Cerebellar nuclear complex (tissue), 1 donor: ENCODE results near the gene DNAJC15.
"Not testable (repeated sequence)": the region's sequence is repeated elsewhere in the genome, so short reads cannot be mapped to it uniquely, and the experiment has no call there.

Experiments used
- DNase-seq, 2 experiments: peaks; one replicate each; lab custom pipeline; 2025; lab: John Stamatoyannopoulos, UW

The DNAJC15 gene

DNA sequence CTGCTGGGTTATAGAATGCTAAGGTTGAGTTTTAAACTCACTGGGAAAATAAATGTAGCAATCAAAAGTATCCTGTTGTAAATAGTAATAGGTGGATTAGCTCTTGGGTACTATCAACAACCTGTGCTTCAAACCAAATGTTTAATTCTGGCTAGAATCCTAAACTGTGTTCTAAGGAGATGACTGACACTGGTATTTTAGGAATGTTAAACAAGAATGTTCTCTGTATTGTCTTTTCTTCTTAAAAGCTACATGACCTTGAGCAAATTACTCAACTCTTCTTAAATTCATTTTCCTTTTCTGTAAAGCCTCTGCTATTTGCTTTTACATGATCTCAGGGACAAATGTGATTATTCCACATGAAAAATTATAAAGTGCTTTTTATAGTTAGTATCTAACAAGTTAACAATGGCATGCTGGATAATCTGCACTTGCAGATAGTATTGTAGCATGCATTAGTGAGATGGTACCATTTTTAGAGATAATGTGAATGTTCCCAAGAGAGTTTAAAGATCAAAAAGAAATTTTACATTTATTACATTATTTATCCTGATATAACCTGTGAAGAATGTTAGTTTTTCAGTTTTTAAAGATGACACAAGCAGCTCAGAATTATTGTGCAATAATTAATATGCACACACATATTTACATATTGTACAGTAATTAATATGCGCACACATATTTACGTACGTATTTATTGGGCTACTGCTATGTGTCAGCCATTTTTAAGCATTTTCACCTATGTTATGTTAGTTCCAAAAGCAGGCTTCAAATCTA is 17.7 kb upstream of the DNAJC15 start:
- no peak for DNase-seq

- DNase-seq: no peak
Measured at GRCh38 chr13:43006893-43007631, 16.3 kb upstream of the DNAJC15 start.

DNA sequence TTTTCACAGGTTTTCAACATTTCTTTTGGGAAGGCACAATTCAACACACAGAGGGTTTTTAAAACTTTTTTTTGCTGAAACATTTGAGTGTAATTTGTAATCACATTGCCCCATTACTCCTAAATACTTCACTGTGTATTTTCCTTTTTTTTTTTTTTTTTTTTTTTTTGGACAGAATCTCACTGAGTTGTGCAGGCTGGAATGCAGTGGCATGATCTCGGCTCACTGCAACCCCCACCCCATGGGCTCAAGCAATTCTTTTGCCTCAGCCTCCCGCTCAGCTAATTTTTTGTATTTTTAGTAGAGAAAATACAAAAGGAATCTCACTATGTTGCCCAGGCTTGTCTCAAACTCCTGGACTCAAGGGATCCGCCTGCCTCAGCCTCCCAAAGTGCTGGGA is 14.8 kb upstream of the DNAJC15 start:
- no peak for DNase-seq

DNA sequence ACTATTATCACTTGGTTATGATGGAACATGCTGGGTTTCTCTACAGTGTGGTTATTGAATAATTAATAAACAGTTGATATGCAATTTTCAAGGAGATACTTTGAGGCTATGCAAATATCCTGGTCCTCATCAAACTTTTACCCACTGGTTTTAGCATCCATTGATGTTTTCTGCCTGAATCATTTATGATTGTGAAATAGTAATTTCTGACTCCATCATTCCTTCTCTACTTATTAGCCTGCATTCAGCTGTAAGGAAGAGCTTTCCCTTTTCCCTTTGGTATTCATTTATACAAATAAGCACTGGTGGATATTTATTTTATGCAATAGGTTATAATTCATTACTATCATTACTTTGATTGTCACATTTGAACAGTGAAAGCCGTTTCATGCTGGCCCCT is 13.9 kb upstream of the DNAJC15 start:
- DNase-seq: no peak

DNA sequence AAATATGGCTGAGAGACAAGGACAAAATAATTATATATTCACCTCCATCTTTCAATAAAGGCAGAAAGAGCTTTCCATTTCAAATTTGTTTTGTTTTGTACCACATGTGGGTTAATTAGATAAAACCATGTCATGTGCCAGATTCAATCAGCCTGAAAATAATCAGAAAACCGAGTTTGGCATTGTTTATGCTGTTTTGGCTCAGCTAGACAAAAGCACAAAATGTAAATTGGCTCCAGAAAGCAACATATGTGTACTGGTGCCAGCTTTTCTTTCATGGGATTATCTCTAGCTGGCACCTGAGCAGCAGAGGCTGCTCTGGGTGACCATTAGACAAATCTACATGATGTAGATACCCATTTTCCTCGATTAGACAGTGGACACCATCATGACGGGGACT is 9.2 kb upstream of the DNAJC15 start:
- no peak for DNase-seq

GRCh38 chr13:43016226-43016625 is 7.2 kb upstream of the DNAJC15 start:
- DNase-seq: no peak

DNA sequence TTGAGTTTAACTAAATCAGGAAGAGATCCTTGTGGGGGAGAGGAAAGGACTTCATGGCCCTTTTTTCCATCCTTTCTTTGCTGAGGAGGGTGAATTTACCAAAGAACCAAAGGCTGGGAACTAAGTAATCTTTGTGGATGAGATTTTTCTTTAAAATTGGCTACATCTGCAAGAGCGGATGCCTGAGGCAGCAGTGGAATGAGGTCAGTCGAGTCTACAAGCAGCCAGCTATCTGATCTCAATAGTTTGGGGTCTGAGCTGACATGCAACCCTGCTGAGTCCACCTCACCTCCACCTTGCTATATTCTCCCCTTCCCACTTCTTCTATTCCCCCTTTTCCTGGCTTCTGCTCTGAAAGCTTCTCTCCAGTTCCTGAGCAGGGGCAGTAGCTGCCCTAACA is 3.6 kb upstream of the DNAJC15 start:
- DNase-seq: no peak

- no peak for DNase-seq
Measured at GRCh38 chr13:43020794-43021193, 2.6 kb upstream of the DNAJC15 start.

GRCh38 chr13:43021926-43022670 is 1.3 kb upstream of the DNAJC15 start:
- no peak for DNase-seq

DNA sequence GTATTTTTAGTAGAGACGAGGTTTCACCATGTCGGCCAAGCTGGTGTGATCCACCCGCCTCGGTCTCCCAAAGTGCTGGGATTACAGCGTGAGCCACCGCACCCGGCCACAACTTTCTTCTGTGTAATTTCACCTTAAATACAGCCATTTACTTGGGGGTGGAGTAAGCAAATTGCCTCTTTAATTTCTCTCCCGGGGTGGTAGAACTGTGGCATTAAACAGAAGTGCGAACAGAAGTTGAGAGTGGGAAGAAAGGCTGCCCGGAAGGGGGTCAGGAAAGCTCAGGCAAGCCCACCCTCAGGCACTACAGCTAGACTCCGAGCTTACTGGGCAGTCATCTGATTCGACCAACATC is 475 bp upstream of the DNAJC15 start:
- no peak for DNase-seq

DNA sequence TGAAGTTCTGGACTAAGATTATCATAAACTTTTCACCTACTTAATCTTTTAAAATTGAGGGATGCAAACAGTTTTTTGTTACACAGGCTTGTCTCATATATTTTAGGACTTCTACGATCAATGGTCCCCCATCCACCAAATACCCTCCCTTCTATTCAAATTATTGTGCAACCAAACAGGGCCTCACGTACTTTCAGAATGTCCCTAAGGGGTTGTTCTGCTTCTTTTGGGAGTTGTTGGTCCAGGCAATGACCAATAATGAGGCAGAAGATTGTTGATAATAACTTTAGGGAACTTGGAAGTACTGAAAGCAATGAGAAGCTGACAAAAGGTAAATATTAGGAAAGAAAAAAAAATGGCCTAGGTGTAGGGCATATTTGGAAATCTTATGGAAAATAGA is 2.9 kb downstream of the DNAJC15 start:
- no peak for DNase-seq

DNA sequence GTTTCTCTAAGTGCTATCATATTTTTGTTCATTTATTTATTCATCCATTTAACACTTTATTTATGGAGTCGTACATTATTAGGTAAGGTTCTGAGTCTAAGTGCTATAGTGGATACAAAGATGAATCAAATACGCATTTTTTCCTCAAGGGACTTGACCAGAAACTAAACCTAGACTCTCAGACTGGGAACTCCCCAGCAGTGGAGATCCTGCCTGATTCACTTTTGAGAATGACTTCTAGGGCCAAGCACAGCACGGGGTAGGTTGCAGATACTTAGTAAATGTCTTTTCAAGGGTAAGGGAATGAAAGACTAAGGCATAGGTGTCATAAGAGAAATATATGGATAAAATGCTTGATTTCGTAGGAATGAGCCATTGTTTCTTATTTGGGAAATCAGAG is 7.2 kb downstream of the DNAJC15 start:
- DNase-seq: no peak

- DNase-seq: no peak
Measured at GRCh38 chr13:43031881-43032280, 8.5 kb downstream of the DNAJC15 start.

- DNase-seq: no peak
Measured at GRCh38 chr13:43033038-43033437, 9.7 kb downstream of the DNAJC15 start.

GRCh38 chr13:43036351-43037250 is 13.2 kb downstream of the DNAJC15 start:
- DNase-seq: no peak

DNA sequence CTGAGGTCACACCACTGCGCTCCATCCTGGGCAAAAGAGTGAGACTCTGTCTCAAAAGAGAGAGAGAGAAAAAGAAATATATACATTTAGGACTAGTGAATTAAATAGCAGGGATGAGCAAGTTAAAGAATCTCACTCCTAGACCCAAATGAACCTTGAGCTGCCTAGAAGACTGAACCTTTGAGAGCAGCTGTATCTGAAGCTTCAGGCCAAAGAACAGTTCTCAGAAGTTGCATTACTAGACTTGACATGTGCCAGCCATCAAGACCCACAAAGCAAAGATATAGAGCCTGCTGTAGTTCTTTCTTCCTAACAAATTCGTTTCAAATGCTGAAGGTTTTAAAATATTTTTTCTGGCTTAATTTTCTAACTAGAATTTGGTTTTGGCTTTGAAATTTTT is 16.6 kb downstream of the DNAJC15 start:
- no peak for DNase-seq

- DNase-seq: not testable (repeated sequence)
Measured at GRCh38 chr13:43040581-43041368, 17.4 kb downstream of the DNAJC15 start.

DNA sequence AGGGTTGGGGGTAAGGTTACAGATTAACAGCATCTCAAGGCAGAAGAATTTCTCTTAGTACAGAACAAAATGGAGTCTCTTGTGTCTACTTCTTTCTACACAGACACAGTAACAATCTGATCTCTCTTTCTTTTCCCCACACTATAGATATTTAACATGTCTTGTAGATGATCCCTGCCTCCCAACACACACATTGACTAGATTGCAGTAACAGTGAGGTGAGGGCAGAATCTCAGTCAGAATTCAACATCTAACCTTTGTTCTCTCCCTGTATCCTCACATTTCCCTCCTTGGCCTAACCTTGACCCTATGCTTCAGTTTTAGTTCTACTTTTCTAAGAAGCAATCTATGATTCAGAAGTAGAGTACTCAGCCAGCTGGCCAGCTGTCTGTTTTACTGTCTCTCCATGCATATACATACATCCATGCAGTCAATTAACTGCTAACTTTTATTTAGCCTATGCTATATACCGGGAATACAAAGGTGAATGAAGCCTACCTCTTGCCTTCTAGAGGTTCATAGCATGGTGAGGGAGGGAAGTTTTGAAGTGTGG is 18.1 kb downstream of the DNAJC15 start:
- DNase-seq: no peak

GRCh38 chr13:43042410-43042921 is 19.1 kb downstream of the DNAJC15 start:
- no peak for DNase-seq

- DNase-seq: no peak
Measured at GRCh38 chr13:43044720-43045301, 21.4 kb downstream of the DNAJC15 start.
